ENCODE data around the gene IQGAP1.

DNA sequence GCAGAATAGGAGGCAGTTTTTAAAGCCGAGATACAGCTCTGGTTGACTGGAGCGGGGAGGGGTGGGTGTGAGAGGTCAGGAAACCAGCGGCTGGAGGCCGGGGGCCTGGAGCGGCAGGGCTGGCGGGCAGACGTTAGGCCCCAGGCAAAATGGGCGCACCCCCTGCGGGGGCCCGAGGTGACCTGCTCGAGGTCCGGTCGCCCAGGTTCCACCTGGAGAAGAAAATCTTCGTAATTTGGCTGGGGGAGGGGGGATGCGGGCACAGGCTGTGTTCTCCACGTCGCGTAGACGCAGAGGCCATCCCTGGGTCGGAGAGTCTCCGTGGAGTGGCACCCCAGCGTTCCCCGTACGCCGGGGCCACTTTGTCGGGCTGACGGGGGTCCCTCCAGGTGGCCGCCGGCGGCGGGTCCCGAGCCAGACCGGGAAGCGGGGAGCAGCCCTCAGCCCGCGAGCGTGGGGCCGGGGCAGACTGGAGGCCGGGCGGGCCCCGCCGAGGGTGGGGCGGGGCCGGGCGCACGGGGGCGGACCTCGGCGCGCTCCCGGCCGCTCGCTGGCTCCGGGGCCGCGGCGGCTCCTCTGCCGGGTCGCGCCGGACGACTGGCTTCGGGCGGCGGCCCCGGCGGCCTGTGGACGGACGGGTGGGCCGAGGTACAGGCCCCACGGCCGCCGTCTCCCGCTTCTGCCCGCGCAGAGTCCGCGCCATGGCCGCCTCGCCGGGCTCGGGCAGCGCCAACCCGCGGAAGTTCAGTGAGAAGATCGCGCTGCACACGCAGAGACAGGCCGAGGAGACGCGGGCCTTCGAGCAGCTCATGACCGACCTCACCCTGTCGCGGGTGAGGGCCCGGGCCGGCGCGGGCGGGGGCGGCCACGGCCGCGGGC lies 141.6 kb downstream of the IQGAP1 start, which contains the start of gene CRTC3:
- TF ChIP-seq, protein P1, sequence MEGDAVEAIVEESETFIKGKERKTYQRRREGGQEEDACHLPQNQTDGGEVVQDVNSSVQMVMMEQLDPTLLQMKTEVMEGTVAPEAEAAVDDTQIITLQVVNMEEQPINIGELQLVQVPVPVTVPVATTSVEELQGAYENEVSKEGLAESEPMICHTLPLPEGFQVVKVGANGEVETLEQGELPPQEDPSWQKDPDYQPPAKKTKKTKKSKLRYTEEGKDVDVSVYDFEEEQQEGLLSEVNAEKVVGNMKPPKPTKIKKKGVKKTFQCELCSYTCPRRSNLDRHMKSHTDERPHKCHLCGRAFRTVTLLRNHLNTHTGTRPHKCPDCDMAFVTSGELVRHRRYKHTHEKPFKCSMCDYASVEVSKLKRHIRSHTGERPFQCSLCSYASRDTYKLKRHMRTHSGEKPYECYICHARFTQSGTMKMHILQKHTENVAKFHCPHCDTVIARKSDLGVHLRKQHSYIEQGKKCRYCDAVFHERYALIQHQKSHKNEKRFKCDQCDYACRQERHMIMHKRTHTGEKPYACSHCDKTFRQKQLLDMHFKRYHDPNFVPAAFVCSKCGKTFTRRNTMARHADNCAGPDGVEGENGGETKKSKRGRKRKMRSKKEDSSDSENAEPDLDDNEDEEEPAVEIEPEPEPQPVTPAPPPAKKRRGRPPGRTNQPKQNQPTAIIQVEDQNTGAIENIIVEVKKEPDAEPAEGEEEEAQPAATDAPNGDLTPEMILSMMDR (IDR thresholded peaks at IDR 0.05), result no peak
- TF ChIP-seq POLR2A (IDR thresholded peaks at IDR 0.05), result no peak

Measured in lower leg skin (tissue), 3 donors.